Naive thymus-derived CD8-positive, alpha-beta T cell (primary cell): Measurements from ENCODE around the gene BTN3A1. TPM values are rescaled to one million over a fixed set of nuclear protein-coding genes. Genes with fewer than 3 reads are reported as not detected.

Source experiments
- polyA plus RNA-seq, 3 donors: library from polyadenylated mRNA; unstranded; fragments of 300-500 nt; fragmentation: Illumina TruSeq; gene quantifications; one replicate each; pipeline ENCODE4 v1.2.3, GENCODE V29; 2021
- total RNA-seq, 8 experiments: library from RNA in 2 of 8; stranded (reverse) in 2 of 8; gene quantifications; one replicate each; pipeline ENCODE4 v1.2.3 and lab custom pipeline; 2021 to 2026

The BTN3A1 gene
- total and polyA plus RNA-seq, 5 experiments from 2014 or later = 39.8 to 250 (median 63.0) TPM

Other genes starting within 250 kb of the BTN3A1 start
- 100 to 1,000 TPM; 148 to 158 TPM for gene BTN3A2, start 37.1 kb upstream of the BTN3A1 start, total RNA-seq
- 100 to 1,000 TPM; 119 to 160 (median 151) TPM for gene BTN3A2, start 37.1 kb upstream of the BTN3A1 start, polyA plus RNA-seq
- gene BTN2A2, start 19.2 kb upstream of the BTN3A1 start, total RNA-seq = 10 to 100 TPM; 24.6 to 26.8 TPM
- gene BTN2A2, start 19.2 kb upstream of the BTN3A1 start, polyA plus RNA-seq = 1 to 10 TPM; 2.3 to 5.8 (median 2.7) TPM
- gene BTN3A3, start 38.2 kb downstream of the BTN3A1 start, total RNA-seq = 100 to 1,000 TPM; 203 to 208 TPM
- gene BTN3A3, start 38.2 kb downstream of the BTN3A1 start, polyA plus RNA-seq = 10 to 100 TPM; 65.0 to 80.2 (median 79.3) TPM
- gene BTN2A1, start 55.7 kb downstream of the BTN3A1 start, total RNA-seq = 10 to 100 TPM; 59.0 to 63.6 TPM
- gene BTN2A1, start 55.7 kb downstream of the BTN3A1 start, polyA plus RNA-seq = 10 to 100 TPM in 2 of 3 donors, 1 to 10 TPM in 1; 9.6 to 13.7 (median 11.6) TPM
- gene BTN1A1, start 98.0 kb downstream of the BTN3A1 start, total RNA-seq = not detected
- not detected for gene BTN1A1, start 98.0 kb downstream of the BTN3A1 start, polyA plus RNA-seq
- 10 to 100 TPM; 73.3 to 77.5 TPM for gene HMGN4, start 136.1 kb downstream of the BTN3A1 start, total RNA-seq
- gene HMGN4, start 136.1 kb downstream of the BTN3A1 start, polyA plus RNA-seq = 100 to 1,000 TPM; 110 to 183 (median 151) TPM
- gene ABT1, start 194.7 kb downstream of the BTN3A1 start, total RNA-seq = 10 to 100 TPM; 41.8 to 43.1 TPM
- 10 to 100 TPM; 36.7 to 43.6 (median 39.9) TPM for gene ABT1, start 194.7 kb downstream of the BTN3A1 start, polyA plus RNA-seq